Stimulated activated CD4-positive, alpha-beta T cell treated with anti-CD3 and anti-CD28 coated beads, Interleukin-4, amount 100 ng/mL, for 1 hour (primary cell): ENCODE results near the gene BRINP3.
"Not testable (repeated sequence)": the region's sequence is repeated elsewhere in the genome, so short reads cannot be mapped to it uniquely, and the experiment has no call there.

ENCODE experiments used
- DNase-seq: peaks from one replicate; pipeline ENCODE4 v3.0.0-alpha.2; 2020

BRINP3 gene

GRCh38 chr1:190175320-190175719 lies 302.3 kb downstream of the BRINP3 start:
- no peak for DNase-seq

DNA sequence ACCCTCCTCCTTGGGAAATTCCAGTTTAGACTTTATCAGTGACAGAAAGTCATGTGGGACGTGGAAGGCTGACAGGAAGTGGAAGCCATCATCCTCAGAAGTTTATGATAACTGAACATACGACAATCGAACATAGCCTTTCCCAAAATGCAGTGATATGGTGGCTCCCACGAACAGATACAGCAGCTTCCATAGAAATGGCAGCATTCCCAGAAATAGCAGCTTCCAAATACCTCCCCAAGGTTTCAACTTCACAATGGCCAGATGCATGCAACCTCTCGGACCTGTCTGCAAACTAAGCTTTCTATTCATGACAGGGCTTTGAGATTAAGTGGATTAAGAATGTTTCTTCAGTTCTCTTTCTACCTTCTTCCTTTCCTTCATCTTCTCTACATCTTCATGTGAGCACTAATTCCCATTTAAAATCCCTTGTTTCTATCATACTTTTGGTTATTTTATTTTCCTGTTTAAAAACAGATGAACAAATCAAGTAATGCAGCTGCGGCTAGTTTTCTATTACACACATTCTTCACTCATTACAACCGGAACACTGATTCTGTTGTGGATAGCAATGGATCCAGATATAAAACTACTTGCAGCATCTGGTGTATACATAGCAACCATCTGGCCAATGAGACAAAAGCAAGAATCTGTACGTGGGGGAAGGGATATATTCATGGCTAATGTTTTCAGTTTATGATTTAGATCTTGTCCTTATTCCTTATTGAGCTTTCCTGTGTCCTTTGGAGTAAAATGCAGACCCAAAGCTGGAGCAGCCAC lies 304.8 kb downstream of the BRINP3 start:
- no peak for DNase-seq

- no peak for DNase-seq
Observed at GRCh38 chr1:190170321-190170720, 307.3 kb downstream of the BRINP3 start.

- DNase-seq: no peak
Observed at GRCh38 chr1:190169311-190170067, 308.2 kb downstream of the BRINP3 start.

GRCh38 chr1:190168893-190169280 lies 308.8 kb downstream of the BRINP3 start:
- DNase-seq: no peak

DNA sequence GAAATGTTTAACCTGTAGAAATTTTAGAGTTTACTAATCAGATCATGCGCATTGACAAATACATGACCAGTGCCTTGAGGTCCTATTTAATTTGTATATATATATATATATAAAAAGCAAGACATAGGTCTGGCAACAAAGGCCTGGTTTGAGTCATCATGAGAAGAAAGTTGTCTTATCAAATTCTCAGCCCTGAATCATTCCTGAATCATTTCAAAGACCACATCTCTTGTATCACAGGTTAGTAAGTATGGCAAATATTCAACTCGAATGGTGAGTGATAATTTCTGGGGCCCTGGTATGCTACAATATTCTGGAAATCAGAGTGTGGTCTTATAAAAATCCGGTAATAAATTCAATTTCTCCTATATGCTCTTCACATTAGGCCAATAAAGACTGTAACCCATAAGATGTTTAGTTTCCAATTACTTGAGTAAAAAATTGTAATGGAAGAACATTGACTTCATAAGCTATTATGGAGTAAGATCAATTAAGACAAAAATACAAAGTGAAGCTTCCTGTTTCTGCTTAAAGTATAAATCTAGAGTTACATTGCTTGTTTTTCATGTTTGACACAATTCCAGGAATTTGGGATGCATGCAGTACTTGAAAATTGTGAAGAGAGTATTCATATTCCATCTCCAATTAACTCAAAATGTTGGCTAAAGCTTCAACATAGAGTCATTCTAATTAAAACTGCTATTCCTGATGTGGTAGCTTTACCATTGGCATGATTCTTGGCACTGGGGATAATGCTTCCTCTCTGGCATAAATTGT lies 309.4 kb downstream of the BRINP3 start:
- DNase-seq: no peak

DNA sequence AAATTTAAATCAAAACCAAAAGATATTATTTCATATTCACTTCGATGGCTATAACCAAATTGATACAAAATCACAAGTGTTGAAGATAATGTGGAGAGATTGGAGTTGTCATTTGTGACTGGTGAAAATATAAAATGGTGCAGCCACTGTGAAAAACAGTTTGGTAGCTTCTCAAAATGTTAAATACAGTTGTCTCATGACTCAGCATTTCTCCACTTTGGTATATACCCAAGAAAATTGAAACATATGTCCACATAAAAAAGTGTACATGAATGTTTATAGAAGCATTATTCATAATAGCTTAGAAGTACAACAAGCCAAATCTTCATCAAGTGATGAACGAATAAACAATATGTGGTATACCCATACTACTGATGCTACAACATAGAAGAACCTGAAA lies 318.5 kb downstream of the BRINP3 start:
- DNase-seq: no peak

GRCh38 chr1:190154744-190155143 lies 322.9 kb downstream of the BRINP3 start:
- no peak for DNase-seq

DNA sequence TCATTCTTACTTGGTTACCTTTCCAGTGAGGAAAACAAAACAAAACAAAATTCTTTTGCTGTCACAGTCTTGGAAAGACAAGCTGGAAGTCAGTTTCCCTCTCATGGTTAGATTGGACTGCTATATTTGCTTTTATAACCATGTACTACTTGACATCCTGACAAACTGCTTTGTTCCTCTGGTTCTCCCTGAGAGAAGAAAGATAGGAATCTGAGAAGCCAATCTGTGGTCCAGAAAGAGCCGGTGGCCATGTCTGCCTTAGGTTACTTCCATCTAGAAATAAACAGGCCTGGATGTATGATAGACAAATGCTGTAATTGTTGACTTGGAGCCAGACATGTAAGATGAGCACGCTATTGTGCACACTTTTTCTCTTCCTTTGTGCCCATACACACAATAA lies 330.0 kb downstream of the BRINP3 start:
- DNase-seq: no peak

GRCh38 chr1:190144650-190145049 lies 333.0 kb downstream of the BRINP3 start:
- no peak for DNase-seq

DNA sequence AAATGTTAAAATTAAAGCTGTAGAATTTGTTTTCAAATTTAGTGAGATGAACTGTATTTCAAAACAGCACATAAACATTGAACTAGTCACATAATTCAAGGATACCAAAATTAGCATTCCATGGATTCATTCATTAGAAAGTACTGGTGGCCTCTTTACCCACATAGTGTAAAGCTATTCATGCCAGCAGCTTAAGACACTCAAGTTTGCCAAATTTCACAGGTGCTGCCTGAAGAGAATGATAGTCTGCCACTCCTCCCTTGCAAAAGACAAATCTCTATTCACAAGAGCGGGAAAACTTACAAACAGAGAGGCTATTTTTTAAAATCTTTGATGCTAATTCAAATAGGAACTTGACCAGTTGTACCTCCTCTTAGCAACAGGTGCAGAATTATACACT lies 337.0 kb downstream of the BRINP3 start:
- no peak for DNase-seq

DNA sequence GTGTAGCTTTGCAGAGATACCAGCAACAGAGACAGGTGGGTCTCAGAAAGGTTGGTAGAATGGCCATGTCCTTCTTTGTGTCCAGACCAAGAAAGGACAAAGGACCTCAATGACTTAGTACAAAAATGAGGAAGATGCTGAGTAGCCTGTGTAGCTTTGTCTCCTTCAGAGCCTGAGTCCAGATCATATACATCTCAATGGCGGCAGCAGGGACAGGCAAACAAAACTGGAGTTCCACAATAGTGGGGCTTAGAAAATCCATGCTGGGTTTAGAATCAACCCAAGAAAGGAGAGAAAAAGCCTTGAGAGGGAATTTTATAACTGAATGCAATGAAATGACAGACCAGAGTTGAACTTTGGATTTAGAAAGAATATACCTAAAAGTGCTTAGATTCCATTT lies 339.0 kb downstream of the BRINP3 start:
- DNase-seq: no peak

DNA sequence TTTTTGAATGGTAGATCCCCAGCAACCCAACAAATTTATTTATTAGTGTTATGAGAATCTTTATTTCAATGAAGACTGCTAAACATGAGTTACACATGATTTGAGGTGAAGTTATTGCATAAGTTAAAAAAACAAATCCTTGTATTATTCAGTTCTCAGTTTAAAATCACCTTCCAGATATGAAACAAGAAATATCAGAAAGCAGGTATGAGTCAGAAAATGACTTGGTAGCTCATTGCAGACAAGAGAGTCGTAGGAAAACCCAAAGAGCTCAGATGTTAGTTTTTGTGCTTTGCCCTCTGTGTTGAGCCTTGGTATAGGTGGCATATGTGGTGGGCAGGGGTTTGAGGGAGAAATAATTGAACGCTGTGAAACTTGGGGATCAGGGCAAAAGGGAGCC lies 339.4 kb downstream of the BRINP3 start:
- no peak for DNase-seq

- no peak for DNase-seq
Observed at GRCh38 chr1:190129366-190129765, 348.3 kb downstream of the BRINP3 start.

- no peak for DNase-seq
Observed at GRCh38 chr1:190126728-190127127, 350.9 kb downstream of the BRINP3 start.

GRCh38 chr1:190124068-190124467 lies 353.6 kb downstream of the BRINP3 start:
- DNase-seq: no peak

GRCh38 chr1:190120564-190120963 lies 357.1 kb downstream of the BRINP3 start:
- DNase-seq: not testable (repeated sequence)

DNA sequence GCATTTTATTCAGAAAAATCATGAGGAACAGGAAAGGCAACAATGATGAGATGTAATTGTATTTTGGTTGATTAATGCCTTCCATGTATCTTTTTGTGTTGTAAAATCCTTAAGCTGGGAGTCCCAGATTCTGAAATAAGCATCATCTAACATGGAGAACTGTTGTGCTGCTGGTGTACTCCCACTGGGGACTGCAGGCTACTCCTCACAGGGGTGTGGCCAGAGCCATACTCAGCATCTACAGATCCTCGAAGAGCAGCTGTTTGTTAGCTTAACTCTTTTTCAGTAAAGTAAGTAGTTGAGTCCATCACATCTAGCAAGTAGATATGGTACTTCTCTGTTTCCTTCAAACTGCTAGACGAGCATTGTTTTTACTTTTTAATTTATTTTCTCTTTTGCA lies 358.0 kb downstream of the BRINP3 start:
- no peak for DNase-seq

- DNase-seq: no peak
Observed at GRCh38 chr1:190116921-190117320, 360.7 kb downstream of the BRINP3 start.

GRCh38 chr1:190104961-190105360 lies 372.7 kb downstream of the BRINP3 start:
- no peak for DNase-seq

DNA sequence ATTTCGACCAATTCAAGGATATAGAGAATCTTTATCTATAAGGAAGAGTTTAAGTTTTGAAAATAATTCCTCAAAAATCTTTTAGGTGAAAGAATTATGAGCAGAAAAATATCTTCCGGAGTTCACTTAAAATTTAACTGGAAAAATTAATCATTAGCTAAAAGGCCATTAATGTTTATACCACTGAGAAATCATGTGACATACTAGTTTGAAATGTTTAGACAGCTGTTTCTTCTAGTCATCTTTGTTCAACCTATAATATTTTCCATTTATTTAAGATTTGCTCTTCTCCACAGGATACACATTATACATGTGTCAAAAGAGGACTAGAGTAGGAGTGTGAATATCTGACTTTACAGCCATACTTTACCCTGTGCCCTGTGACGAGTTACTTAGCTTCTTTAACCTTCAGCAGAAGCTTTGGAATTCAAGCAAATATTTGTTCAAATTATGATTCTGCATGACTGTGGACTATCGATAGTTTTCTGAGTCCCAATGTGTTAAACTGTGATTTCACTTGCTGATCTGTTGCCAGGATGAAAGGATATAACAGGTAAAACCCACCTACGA lies 374.8 kb downstream of the BRINP3 start:
- no peak for DNase-seq

DNA sequence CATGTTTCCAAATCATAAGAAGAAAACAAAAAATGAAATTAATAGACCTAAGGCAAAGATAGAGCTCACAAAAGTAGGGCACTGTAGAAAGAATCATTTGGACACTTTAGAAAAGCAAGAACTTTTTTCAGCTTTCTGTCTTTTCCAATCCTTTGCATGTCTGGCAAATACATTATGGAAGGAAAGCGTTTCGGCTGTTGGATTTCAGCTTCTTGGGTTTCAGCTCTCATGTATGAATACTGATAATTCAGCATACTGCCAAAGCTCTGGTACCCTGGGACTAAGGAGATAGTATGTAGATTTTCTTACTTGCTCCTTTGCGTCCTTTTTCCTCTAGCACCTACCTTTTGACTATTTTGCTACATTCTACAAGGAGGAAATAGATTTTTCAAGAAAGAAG lies 375.9 kb downstream of the BRINP3 start:
- no peak for DNase-seq

DNA sequence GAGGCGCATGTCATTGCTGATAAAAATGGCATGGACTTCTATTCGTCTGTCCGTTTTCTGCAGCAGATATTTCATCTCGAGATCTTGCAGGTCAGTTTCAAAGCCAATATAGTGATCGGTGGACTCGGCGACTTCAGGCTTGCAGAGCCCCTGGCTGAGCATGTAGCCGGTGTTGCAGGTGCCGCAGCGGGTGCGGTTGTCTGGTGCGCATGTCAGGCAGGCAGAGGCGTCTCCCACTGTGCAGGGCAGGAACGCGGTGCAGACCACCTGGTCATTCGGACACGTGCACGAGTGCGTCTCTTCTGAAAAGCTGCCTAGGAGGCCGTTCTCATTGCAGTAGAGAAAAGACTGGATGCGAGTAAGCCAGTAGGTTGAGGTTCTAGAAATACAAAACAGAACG lies 378.9 kb downstream of the BRINP3 start:
- no peak for DNase-seq
